Activated B cell treated with CpG ODN at 0.5 μM for 24 hours (primary cell): Measurements from ENCODE around the gene FCER1G. TPM values are rescaled to one million over a fixed set of nuclear protein-coding genes. Genes with fewer than 3 reads are reported as not detected.

Source experiments
- ATAC-seq: fragments of 200-7000 bp; cut with Tn5 transposase; one replicate; pipeline ENCODE4 v1.10.0; 2021; ENCODE audit warnings: low read depth, mild to moderate bottlenecking, moderate library complexity
- CTCF ChIA-PET: fragments of 350-600 bp; sonication (Branson Sonifier 250); formaldehyde crosslinking; loops from one replicate; lab custom pipeline; 2021; ENCODE audit warnings: antibody characterized with exemption; lab: Charles Lee
- POLR2A ChIA-PET: fragments of 350-600 bp; sonication (Branson Sonifier 250); formaldehyde crosslinking; loops from one replicate; lab custom pipeline; 2021; ENCODE audit warnings: antibody characterized with exemption; lab: Charles Lee
- DNase-seq: peaks from one replicate; pipeline ENCODE4 v3.0.0; 2022
- H3K27ac Mint-ChIP-seq: one replicate; pipeline ENCODE4 v1.8.0; 2020; ENCODE audit warnings: mixed read lengths
- H3K27me3 Mint-ChIP-seq: one replicate; pipeline ENCODE4 v1.8.0; 2021; ENCODE audit warnings: mixed read lengths
- H3K36me3 Mint-ChIP-seq: one replicate; pipeline ENCODE4 v1.8.0; 2021; ENCODE audit warnings: low read depth, mixed read lengths
- H3K4me1 Mint-ChIP-seq: one replicate; pipeline ENCODE4 v1.8.0; 2021; ENCODE audit warnings: mixed read lengths
- H3K4me3 Mint-ChIP-seq: one replicate; pipeline ENCODE4 v1.8.0; 2020; ENCODE audit warnings: mild to moderate bottlenecking, mixed read lengths
- H3K9me3 Mint-ChIP-seq: one replicate; pipeline ENCODE4 v1.8.0; 2020; ENCODE audit warnings: mixed read lengths
- intact Hi-C: fragments of 100-400 bp; cut with micrococcal nuclease; formaldehyde crosslinking; loops from one replicate; pipeline ENCODE4 v1.15.1; 2024
- total RNA-seq: library from RNA; stranded (reverse); gene quantifications from 2 replicates; pipeline ENCODE4 v1.2.3, GENCODE V29; 2022
- TF ChIP-seq, protein P1 (sequence below): fragments of 200-600 bp; IDR thresholded peaks from one replicate; pipeline ENCODE4 v1.8.0; 2022; ENCODE audit warnings: antibody characterized with exemption, mild to moderate bottlenecking

The FCER1G gene
- total RNA-seq, 1 donor from 2014 or later = 0.60 TPM

DNA sequence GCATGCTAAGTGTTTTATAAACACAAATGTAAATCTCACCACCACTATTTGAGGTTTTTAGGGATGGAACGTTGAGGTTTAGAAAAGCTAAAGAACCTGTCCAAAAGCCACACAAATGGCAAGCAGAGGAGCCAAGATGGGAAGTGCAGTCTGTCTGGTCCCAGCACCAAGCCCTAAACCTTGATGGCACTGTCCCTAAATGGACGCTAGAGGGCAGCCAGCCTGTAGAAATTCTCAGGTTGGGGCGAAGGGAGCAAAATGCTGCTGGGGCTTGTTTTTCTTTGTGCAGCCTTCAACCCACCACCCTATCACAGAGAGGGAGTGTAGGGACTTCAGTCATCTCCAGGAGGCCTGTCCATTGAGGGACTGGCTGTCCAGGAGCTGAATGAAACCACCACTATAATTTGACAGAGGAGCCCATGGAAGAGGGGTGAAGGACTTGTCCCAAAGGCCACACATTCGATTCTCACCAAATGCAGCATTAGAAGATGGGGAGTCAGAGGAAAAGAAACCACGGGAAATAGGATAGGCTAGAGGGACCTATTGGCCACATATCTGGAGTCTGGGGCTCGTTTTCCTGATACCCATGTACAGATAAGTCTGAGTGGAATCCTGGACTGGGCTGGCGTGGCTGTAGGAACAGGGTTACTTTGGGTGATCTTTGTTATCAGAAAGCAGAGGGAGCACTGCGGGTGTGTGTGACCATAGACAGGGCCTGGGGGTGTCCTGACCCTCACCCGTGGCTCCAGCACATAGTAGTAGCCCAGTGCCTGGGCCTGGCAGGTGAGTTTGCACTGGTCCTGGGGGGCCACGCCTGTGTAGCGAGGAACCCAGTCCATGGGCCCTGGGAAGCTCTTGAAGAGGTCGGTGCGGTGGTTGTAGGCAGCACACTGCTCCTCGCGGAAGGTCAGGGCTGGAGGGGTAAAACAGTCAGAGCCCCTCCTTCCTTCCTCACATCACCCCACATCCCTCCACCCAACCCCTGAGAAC is 22.3 kb upstream of the FCER1G start:
- no peak overlapping the region for H3K4me3 Mint-ChIP-seq
- intact Hi-C loops = loop anchor here (1.0 to 5.0 kb wide), 8 partner anchors 10 to 190 kb away; partner anchors contain the start of genes B4GALT3 and USP21
- TF ChIP-seq, protein P1, sequence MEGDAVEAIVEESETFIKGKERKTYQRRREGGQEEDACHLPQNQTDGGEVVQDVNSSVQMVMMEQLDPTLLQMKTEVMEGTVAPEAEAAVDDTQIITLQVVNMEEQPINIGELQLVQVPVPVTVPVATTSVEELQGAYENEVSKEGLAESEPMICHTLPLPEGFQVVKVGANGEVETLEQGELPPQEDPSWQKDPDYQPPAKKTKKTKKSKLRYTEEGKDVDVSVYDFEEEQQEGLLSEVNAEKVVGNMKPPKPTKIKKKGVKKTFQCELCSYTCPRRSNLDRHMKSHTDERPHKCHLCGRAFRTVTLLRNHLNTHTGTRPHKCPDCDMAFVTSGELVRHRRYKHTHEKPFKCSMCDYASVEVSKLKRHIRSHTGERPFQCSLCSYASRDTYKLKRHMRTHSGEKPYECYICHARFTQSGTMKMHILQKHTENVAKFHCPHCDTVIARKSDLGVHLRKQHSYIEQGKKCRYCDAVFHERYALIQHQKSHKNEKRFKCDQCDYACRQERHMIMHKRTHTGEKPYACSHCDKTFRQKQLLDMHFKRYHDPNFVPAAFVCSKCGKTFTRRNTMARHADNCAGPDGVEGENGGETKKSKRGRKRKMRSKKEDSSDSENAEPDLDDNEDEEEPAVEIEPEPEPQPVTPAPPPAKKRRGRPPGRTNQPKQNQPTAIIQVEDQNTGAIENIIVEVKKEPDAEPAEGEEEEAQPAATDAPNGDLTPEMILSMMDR = peak; percentile 56

DNA sequence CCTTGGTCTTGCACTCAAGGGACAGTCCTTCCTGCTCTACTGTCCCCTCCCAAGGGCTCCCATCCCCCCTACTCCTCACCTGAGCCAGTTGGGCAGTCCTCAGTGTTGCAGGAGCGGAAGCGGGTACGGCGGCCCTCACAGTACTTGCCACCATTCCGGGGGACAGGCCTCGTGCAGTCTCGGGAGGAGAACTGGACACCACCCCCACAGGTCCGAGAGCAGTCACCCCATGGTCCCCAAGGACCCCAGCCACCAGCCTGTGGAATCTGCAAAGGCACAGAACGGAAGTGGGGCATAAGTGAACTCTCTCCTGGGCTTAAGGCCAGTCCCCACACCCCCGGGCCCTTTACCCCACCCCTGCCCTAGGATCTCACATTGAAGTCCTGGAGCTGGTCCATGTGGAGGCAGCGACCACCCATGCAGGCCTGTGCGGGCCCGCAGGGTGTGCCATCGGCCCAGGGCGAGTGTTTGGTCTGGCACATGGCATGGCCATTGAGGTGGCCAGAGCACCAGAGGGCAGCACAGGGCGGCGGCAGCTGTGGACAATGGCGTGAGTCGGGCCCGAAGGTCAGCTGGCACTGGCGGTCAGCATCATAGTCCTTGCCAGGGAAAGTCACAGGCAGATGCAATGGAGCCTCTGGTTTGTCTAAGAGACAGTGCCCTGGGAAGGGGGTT is 21.4 kb upstream of the FCER1G start:
- Mint-ChIP-seq H3K27ac (no peak overlapping the region), H3K4me1 (peaks cover 45% of the 10 kb centered on the region), H3K9me3 (no peaks in the 10 kb centered on the region), H3K27me3 (no peaks in the 10 kb centered on the region), H3K4me3 (no peak overlapping the region), H3K36me3 (no peaks in the 10 kb centered on the region)
- DNase-seq (no peak), ATAC-seq (no peak)
- ChIA-PET CTCF (interaction anchor here (0.6 to 5.0 kb wide), 5 partner anchors 12 to 188 kb away, joined by 3 to 40 read pairs (median 8); partner anchors contain the start of genes PPOX and TOMM40L), POLR2A (interaction anchor here (1.5 to 3.3 kb wide), 3 partner anchors 8 to 12 kb away, joined by 4 to 23 read pairs (median 8); partner anchors contain the start of gene NDUFS2)
- TF ChIP-seq, protein P1 = no peak
- intact Hi-C loops = loop anchor here (2.0 to 5.0 kb wide), 2 partner anchors 99 to 113 kb away; no protein-coding TSS in a partner anchor

More for the DNA sequence above, 22.3 kb upstream of the FCER1G start:
- Mint-ChIP-seq H3K27me3 (no peaks in the 10 kb centered on the region), H3K27ac (peak overlapping the region; percentile 68), H3K4me1 (peaks cover 52% of the 10 kb centered on the region), H3K36me3 (no peaks in the 10 kb centered on the region), H3K9me3 (no peaks in the 10 kb centered on the region)
- ATAC-seq = peak; percentile 93
- no peak for DNase-seq
- ChIA-PET POLR2A (interaction anchor here (1.8 to 3.3 kb wide), 3 partner anchors 9 to 33 kb away, joined by 4 to 23 read pairs (median 8); partner anchors contain the start of genes NDUFS2 and TOMM40L), CTCF (interaction anchor here (0.6 to 5.0 kb wide), 11 partner anchors 9 to 196 kb away, joined by 3 to 40 read pairs (median 7); partner anchors contain the start of genes B4GALT3, NDUFS2, PPOX and TOMM40L)

DNA sequence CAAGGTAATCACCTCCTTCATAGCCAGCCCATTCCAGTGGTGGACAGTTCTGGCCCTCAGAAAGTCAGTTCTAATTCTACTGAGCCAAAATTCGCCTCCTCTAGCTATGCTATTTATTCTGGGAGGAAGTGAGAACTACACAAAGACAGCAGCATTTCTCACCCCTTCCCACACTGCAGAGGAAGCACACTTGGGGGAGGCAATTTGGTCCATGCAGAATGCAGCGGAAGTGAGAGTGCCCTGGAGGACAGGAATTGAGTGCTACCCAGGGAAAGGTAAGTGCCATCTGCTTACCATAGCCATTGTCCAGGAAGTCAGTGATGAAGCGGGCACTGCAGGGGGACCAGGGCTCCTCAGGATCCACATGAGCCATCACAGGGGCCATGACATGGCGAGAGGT is 19.9 kb upstream of the FCER1G start:
- POLR2A ChIA-PET = interaction anchor here (0.5 to 1.9 kb wide), 7 partner anchors 9 to 156 kb away, joined by 3 to 8 read pairs (median 4); partner anchors contain the start of genes B4GALT3, PPOX, TOMM40L and TSTD1
- H3K9me3 Mint-ChIP-seq = no peaks in the 10 kb centered on the region
- DNase-seq = no peak
- peak overlapping the region; percentile 70 for H3K4me3 Mint-ChIP-seq
- ATAC-seq = peak; percentile 63
- H3K27me3 Mint-ChIP-seq = no peaks in the 10 kb centered on the region
- H3K36me3 Mint-ChIP-seq = no peaks in the 10 kb centered on the region
- intact Hi-C loops = loop anchor here (1.0 kb wide), 1 partner anchor 9 kb away; no protein-coding TSS in a partner anchor
- CTCF ChIA-PET = interaction anchor here (0.9 to 5.0 kb wide), 4 partner anchors 9 to 30 kb away, joined by 3 to 40 read pairs (median 6); partner anchors contain the start of genes PPOX and TOMM40L
- peak overlapping the region; percentile 85 for H3K27ac Mint-ChIP-seq
- TF ChIP-seq, protein P1 = no peak
- peaks cover 38% of the 10 kb centered on the region for H3K4me1 Mint-ChIP-seq

DNA sequence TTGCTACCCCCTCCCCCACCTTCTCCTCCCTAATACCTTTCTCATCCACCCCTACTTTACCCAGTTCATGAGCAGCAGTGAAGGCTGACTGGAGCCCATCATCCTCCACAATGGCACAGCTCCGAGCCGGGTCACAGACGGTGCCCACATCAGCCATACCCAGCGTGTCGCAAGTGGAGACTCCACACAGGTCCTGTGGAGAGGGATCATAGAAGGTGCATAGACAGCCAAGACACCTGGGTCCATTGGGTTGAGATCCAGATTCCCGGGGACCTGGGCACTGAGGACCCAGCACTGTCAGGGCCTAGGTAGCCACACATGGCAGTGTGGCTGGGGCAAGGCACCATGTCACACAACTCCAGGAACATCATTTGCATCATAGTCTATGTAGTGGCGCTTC is 19.0 kb upstream of the FCER1G start:
- intact Hi-C loops = no loop called here
- no peaks in the 10 kb centered on the region for H3K9me3 Mint-ChIP-seq
- POLR2A ChIA-PET = no interaction called here
- no peak for DNase-seq
- peaks cover 38% of the 10 kb centered on the region for H3K4me1 Mint-ChIP-seq
- no peak overlapping the region for H3K4me3 Mint-ChIP-seq
- ATAC-seq = no peak
- H3K27me3 Mint-ChIP-seq = no peaks in the 10 kb centered on the region
- no peaks in the 10 kb centered on the region for H3K36me3 Mint-ChIP-seq
- no peak overlapping the region for H3K27ac Mint-ChIP-seq
- TF ChIP-seq, protein P1 = no peak
- CTCF ChIA-PET = interaction anchor here (1.1 to 1.4 kb wide), 2 partner anchors 10 to 29 kb away, joined by 4 to 5 read pairs; partner anchors contain the start of gene TOMM40L
